ENCODE data around the gene TSHZ2.

TSHZ2 gene

GRCh38 chr20:52936351-52937340 is 35.5 kb upstream of the TSHZ2 start:
- H3K27ac ChIP-seq: no peak overlapping the region

GRCh38 chr20:52937591-52938100 is 34.5 kb upstream of the TSHZ2 start:
- peak; percentile 15 for TF ChIP-seq CTCF (conservative IDR thresholded peaks at IDR 0.05)
- TF ChIP-seq ZFX (IDR thresholded peaks at IDR 0.05): no peak
- no peak overlapping the region for H3K27ac ChIP-seq

More at GRCh38 chr20:52936351-52937340, 35.5 kb upstream of the TSHZ2 start:
- TF ChIP-seq ZFX (IDR thresholded peaks at IDR 0.05) (no peak), CTCF (conservative IDR thresholded peaks at IDR 0.05) (no peak)

GRCh38 chr20:52939141-52939540 is 33.0 kb upstream of the TSHZ2 start:
- TF ChIP-seq ZFX (IDR thresholded peaks at IDR 0.05) (no peak), CTCF (conservative IDR thresholded peaks at IDR 0.05) (no peak)
- H3K27ac ChIP-seq: no peak overlapping the region

GRCh38 chr20:52941808-52942207 is 30.4 kb upstream of the TSHZ2 start:
- H3K27ac ChIP-seq: no peak overlapping the region
- TF ChIP-seq ZFX (IDR thresholded peaks at IDR 0.05) (no peak), CTCF (conservative IDR thresholded peaks at IDR 0.05) (no peak)

GRCh38 chr20:52943185-52943841 is 28.8 kb upstream of the TSHZ2 start:
- TF ChIP-seq CTCF (conservative IDR thresholded peaks at IDR 0.05): no peak
- TF ChIP-seq ZFX (IDR thresholded peaks at IDR 0.05): no peak

GRCh38 chr20:52945268-52945667 is 26.9 kb upstream of the TSHZ2 start:
- TF ChIP-seq ZFX (IDR thresholded peaks at IDR 0.05) (no peak), CTCF (conservative IDR thresholded peaks at IDR 0.05) (no peak)
- no peak overlapping the region; the same call in 1 of the 2 replicates for H3K27ac ChIP-seq

More at GRCh38 chr20:52943185-52943841, 28.8 kb upstream of the TSHZ2 start:
- H3K27ac ChIP-seq: no peak overlapping the region

All from C4-2B (cell line).